Left lobe of liver (tissue), 2 donors: ENCODE measurements around the gene KLHL35. TPM values are rescaled to one million over a fixed set of nuclear protein-coding genes. Genes with fewer than 3 reads are reported as not detected.

Source experiments
- ATAC-seq: fragments of 200-7000 bp; cut with Tn5 transposase; one replicate; pipeline ENCODE4 v1.9.1; 2020; ENCODE audit warnings: mild to moderate bottlenecking, moderate library complexity
- DNase-seq: peaks from one replicate; pipeline ENCODE4 v3.0.0-alpha.2; 2020; ENCODE audit warnings: low spot score
- total RNA-seq: library from RNA; stranded (reverse); gene quantifications from one replicate; pipeline ENCODE4 v1.2.1, GENCODE V29; 2021
- donor health status: DM: no; HTN: no; CAD: no; lungs with moderate emphysema.
- donor health status: DM: no; HTN: yes; CAD: no.

The KLHL35 gene
- total RNA-seq, 1 donor from 2014 or later = not detected

GRCh38 chr11:75470476-75471080 lies 37.6 kb upstream of the KLHL35 start:
- DNase-seq (no peak), ATAC-seq (no peak)

DNA sequence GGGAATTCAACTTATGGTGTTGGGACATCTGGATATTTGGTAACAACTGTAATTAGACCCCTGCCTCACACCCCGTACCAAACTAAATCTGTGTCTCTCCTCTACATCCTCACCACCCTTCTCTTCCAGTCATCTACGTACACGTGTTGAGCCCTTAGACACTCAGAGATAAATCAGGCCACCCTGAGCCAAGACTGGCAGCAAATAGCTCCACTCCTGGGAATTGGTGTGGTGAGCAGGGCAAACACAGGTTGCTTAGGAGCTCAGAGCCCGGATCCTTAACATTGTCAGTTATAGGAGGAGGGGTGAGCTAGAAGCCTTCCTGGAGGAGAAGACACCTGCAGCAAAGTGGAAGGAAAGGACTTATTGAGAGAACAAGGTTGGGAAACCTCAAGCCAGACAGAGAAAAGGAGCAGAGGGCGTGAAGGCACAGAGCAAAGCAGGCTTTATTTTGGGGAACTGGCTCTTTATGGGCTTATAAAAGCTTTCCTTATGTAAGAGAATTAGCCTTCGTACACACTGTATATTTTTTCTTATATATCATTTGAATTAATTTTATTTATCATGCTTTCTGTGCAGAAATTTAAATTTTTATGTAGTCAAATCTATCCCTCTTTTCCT lies 36.9 kb upstream of the KLHL35 start:
- ATAC-seq = no peak
- DNase-seq = no peak

- DNase-seq (peak; percentile 60), ATAC-seq (peak; percentile 62)
Measured at GRCh38 chr11:75468534-75469340, 35.7 kb upstream of the KLHL35 start.

DNA sequence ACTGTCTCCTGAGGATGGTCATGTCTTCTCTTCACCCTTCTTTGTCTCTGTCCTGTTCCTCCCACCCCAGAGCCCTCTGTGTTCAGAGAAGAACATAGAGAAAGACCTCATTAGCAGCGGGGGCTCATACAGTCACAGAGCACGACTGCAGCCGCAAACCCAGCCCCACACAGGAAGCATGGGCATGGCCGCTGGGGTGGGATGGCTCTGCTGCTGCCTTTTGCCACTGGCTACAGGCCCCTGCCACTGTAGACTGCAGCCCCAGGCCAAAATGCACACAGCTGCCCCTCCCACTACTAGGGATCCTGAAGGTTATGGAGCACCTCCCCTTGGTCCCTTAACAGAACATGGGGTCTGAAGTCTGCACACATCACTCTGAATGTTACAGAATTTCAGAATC lies 34.9 kb upstream of the KLHL35 start:
- ATAC-seq (no peak), DNase-seq (no peak)

GRCh38 chr11:75467311-75467710 lies 34.3 kb upstream of the KLHL35 start:
- ATAC-seq = no peak
- DNase-seq = no peak

DNA sequence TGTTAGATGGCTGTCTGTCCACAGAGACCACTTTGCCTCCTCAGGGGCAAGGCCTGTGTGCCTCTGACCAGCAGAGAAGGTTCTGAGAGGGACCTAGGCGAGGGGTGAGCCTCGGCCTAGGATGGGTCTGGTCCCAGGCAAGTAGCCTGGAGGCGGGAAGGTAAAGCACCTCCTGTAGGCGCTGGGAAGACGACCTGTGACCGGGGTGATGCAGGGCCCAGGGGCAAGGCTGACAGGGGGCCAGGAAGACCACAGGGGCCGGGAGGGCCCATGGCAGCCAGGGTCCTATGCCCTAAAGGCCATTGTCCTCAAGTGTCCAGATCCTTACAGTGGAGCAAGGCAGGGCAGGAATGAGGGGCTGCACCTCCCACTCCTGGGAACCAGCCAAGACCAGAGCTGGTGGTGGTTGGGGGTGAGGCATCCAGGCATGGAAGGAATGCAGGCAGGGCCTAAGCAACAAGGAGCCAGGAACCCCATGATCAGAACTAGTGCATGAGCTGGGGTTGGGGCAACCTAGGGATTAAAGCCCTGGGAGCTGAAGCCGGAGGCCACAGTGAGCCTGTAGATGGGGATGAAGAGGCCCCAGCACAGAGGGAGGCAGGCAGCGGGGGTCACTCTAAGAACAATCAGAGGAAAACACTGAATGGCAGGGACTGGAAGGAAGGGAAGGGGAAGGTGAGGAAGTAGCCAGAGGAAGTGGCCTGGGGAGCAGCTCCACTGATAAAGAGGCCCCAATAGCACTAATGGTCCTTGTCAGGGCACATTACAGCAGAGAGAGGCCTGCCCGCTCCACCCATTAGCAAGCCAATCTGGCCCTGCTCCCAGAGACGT lies 32.9 kb upstream of the KLHL35 start:
- ATAC-seq (peak; percentile 23), DNase-seq (no peak)

- DNase-seq (no peak), ATAC-seq (peak; percentile 57)
Measured at GRCh38 chr11:75463106-75463774, 30.2 kb upstream of the KLHL35 start.

GRCh38 chr11:75462117-75462653 lies 29.2 kb upstream of the KLHL35 start:
- ATAC-seq (no peak), DNase-seq (no peak)

GRCh38 chr11:75461151-75461550 lies 28.1 kb upstream of the KLHL35 start:
- ATAC-seq = no peak

GRCh38 chr11:75456596-75457183 lies 23.7 kb upstream of the KLHL35 start:
- DNase-seq (no peak), ATAC-seq (no peak)

More at GRCh38 chr11:75461151-75461550, 28.1 kb upstream of the KLHL35 start:
- DNase-seq = no peak

GRCh38 chr11:75454987-75455386 lies 22.0 kb upstream of the KLHL35 start:
- DNase-seq = no peak
- ATAC-seq = no peak

DNA sequence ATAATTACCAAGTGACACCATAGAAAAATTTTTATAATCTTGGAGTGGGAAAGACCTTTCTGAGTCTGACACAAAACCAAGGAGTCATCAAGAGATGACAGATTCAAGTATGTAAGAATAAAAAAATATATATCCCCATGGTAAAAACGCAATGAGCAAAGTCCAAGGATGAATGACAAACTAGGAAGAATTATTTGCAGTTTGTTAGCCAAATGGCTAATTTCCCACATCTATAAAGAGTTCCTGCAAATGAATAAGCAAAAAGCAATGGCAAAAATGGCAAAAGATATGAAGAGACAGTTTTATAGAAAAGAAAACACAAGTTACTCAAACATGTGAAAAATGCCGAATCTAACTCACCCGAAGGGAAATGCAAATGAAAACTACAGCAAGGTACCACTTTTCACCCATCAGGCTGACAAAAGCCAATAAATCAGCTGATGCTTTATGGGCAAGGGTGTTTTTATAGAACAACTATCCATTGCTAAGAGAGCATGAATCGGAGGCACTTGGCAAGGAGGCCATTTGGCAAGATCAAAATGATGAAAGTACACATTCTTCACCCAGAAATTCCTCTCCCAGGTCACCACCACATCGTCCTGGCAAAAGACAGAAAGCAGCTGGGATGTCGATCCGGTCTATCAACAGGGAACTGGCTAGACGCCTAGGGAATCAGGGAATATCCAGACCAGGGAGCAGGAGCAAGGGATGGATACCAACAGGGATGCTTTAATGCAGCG lies 21.1 kb upstream of the KLHL35 start:
- ATAC-seq = peak; percentile 22

DNA sequence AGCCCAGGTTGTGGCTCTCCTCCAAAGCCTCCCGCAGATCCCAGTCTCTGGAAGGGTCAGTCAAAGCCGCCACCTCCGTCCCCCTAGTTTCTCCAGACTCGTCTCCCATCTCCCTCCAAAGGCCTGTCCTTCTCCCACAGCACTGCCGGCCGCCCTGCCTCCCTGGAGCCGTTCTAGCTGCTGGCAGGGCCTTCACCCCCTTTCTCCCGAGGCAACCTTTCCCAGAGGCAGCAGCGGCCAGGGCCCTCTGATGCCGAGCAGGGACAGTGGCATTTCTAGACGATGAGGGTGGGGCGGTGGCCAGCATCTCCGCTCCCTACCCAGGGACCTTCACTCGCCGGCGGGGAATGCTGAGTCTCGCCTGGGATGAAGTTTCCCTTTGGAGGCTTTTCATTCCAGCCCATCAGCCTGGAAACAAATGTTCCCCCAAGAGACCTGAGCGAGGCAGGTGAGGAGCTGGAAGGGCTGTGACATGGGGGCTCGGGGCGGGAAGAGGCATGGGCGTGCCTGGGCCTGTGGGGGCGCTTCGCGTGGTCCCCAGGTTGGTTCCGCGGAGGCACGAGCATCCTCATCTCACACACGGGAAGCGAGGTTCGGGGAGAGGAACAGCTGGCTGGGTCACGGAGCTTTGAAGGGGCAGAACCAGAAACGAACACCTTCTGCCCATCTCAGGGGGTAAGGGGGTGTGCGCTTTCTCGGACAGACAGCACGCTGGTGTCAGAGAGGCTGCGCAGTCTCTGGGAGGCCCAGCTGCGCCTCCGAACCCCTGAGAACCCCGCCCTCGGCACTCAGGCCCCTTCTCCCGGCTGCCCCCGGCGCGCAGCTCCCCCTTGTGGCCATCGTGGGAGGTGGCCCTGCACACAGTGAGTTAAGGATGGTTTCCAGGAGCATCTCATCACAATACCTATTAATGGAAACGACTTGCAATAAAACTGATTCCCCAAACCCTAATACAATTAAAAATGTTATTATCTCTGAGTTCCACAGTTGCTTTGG lies 18.1 kb upstream of the KLHL35 start:
- ATAC-seq (peak; percentile 23), DNase-seq (no peak)

More for the DNA sequence above, 21.1 kb upstream of the KLHL35 start:
- DNase-seq = no peak

DNA sequence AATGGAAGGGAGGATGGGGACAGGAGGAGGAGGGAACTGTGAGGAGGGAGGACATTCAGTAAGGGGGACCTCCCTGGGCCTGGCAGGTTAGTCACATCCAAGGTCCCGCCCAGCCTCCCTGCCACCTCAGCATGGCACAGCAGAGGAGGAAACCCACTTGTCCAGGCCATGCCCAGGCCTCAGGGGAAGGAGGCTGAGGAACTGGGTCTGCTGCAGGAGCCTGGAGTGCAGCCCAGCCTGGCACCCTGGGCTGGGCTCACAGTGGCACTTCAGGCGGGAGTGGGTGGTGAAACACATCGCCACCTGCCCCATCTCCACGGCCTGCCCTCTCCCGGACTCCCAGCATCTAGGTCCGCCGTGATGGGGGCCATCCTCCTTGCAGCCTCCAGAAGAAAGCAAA lies 17.2 kb upstream of the KLHL35 start:
- ATAC-seq = no peak
- DNase-seq = no peak

GRCh38 chr11:75449776-75450175 lies 16.8 kb upstream of the KLHL35 start:
- DNase-seq (no peak), ATAC-seq (no peak)

GRCh38 chr11:75449271-75449670 lies 16.3 kb upstream of the KLHL35 start:
- no peak for ATAC-seq
- DNase-seq = no peak

DNA sequence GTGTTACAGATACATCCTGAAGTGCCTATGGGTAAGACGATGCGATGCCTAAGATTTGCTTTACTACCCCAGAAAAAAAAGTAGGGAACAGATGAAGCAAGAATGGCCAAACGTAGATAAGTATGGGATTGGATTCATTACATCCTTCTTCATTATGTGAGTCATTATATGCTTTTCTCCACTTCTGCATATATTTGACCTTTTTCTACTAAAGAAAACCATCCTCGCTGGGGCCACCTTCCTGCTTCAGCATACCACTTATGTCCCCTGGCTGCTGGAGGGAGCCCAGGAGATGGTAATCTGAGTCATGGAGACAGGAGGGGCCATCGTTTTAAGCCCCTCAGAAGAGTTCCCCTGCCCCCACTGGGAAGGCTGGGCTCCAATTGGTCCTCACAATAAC lies 14.4 kb upstream of the KLHL35 start:
- ATAC-seq (no peak), DNase-seq (no peak)
